ENCODE measurements around the gene NVL.

The NVL gene

DNA sequence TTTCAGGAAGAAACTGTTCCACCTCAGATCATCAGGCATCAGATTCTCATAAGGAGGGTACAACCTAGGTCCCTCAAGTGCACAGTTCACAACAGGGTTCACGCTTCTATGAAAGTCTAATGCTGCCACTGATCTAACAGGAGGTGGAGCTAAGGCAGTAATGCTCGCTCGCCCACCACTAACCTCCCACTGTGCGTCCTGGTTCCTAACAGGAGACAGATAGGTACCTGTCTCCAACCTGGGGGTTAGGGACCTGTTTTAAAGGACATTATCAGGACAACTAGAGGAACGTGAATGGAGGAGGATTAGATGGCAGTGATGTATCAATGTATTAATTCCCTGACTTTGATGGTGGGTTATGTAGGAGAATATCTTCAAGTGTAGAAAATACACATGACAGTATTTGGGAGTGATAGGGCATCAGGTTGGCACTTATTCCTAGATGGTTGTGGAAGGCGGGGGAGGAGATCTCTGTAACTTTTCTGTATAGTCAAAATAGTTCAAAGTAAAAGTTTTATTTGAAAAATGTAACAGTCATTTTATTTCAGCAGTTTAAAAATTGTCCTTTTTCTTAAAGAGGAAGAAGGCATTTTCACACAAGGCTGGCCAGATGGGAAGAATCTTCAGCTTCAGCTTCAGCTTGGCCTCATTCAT, 103.0 kb downstream of the NVL start:
- TF ChIP-seq, protein P1, sequence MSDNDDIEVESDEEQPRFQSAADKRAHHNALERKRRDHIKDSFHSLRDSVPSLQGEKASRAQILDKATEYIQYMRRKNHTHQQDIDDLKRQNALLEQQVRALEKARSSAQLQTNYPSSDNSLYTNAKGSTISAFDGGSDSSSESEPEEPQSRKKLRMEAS (IDR thresholded peaks at IDR 0.05; ENCODE audit: low read depth, low read length): no peak
- TF ChIP-seq CTCF (IDR thresholded peaks at IDR 0.05; ENCODE audit: low read depth, low read length) (no peak), POLR2A (IDR thresholded peaks at IDR 0.05; ENCODE audit: extremely low read depth, insufficient read length) (no peak), MYC (IDR thresholded peaks at IDR 0.05; ENCODE audit: low read depth, low read length) (no peak)
- DNase-seq (ENCODE audit: low read depth): no peak
- no peak overlapping the region for H3K4me3 ChIP-seq (ENCODE audit: low read depth, low read length)

- DNase-seq (ENCODE audit: low read depth): peak; percentile 14
- TF ChIP-seq CTCF (IDR thresholded peaks at IDR 0.05; ENCODE audit: low read depth, low read length) (no peak), MYC (IDR thresholded peaks at IDR 0.05; ENCODE audit: low read depth, low read length) (no peak), POLR2A (IDR thresholded peaks at IDR 0.05; ENCODE audit: extremely low read depth, insufficient read length) (no peak)
- TF ChIP-seq, protein P1 (IDR thresholded peaks at IDR 0.05; ENCODE audit: low read depth, low read length): no peak
- H3K4me3 ChIP-seq (ENCODE audit: low read depth, low read length): no peak overlapping the region
Observed at GRCh38 chr1:224223819-224224714, 105.9 kb downstream of the NVL start.

DNA sequence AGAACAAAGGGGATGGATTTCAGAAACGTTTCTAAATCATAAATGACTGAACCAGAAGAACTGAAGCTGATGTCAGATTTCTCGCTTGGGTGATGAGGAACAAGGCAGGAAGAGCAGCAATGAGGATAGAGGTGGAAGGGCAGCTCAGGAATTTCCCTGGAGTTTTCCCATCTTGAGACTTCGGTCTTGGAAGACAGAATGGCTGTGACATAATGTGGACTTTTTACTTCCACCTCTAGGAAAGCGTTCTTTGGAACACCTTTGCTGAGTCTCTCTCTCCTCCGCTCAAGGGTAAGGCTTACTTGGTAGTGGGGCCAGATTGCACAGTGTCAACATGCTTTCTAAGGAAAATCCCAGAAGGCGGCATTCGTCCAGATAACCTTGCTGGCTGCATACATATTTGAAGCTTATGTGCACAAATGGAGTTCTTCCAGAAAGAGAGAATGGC, 110.3 kb downstream of the NVL start:
- TF ChIP-seq CTCF (IDR thresholded peaks at IDR 0.05; ENCODE audit: low read depth, low read length): no peak
- TF ChIP-seq POLR2A (IDR thresholded peaks at IDR 0.05; ENCODE audit: extremely low read depth, insufficient read length): no peak
- TF ChIP-seq MYC (IDR thresholded peaks at IDR 0.05; ENCODE audit: low read depth, low read length): no peak
- TF ChIP-seq, protein P1 (IDR thresholded peaks at IDR 0.05; ENCODE audit: low read depth, low read length): no peak
- DNase-seq (ENCODE audit: low read depth): no peak
- H3K4me3 ChIP-seq (ENCODE audit: low read depth, low read length): no peak overlapping the region

GRCh38 chr1:224219011-224219611, 110.9 kb downstream of the NVL start:
- no peak for TF ChIP-seq CTCF (IDR thresholded peaks at IDR 0.05; ENCODE audit: low read depth, low read length)
- no peak for DNase-seq (ENCODE audit: low read depth)
- no peak overlapping the region for H3K4me3 ChIP-seq (ENCODE audit: low read depth, low read length)

DNA sequence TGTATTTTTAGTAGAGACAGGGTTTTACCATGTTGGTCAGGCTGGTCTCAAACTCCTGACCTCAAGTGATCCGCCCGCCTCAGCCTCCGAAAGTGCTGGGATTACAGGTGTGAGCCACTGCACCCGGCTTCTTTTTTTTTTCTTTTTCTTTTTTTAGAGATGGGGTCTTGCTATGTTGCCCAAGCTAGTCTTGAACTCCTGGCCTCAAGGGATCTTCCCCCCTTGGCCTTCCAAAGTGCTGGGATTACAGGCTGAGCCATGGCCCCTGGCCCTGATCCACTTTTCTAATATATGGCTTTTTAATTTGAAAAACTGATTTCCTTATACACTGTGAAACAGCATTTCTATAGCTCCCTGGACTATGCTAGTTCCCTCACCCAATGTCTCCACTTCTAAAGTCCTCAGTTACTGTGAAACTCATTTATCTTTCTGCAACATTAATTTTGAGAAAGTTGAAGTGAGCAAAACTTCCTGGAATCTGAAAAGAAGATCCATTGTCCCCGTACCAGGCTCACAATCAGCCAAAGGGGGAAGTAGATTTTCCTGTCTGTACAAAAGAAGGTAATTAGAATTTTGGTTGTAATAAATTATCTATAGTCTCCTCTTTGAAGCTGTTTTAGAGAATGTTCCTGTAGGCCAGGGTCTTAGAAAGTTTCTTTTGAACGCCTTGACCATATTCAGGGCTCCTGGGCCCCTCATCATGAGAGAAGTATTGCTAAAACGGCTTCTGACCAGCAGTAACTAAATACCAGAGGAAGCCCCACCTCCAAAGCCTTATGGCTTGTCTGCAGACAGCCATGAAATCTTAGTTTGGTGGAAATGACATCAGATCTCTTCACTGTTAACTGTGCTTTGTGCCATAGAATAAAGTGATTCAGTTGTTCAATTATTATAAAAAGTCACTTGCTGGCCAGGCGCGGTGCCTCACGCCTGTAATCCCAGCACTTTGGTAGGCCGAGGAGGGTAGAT, 112.0 kb downstream of the NVL start:
- TF ChIP-seq, protein P1 (IDR thresholded peaks at IDR 0.05; ENCODE audit: low read depth, low read length): no peak
- no peak for TF ChIP-seq CTCF (IDR thresholded peaks at IDR 0.05; ENCODE audit: low read depth, low read length)
- no peak for TF ChIP-seq POLR2A (IDR thresholded peaks at IDR 0.05; ENCODE audit: extremely low read depth, insufficient read length)
- no peak for TF ChIP-seq MYC (IDR thresholded peaks at IDR 0.05; ENCODE audit: low read depth, low read length)
- DNase-seq (ENCODE audit: low read depth): no peak
- H3K4me3 ChIP-seq (ENCODE audit: low read depth, low read length): no peak overlapping the region

Data from NB4 (cell line).